IMR-90 (cell line): ENCODE measurements around the gene PRKCA. TPM values are rescaled to one million over a fixed set of nuclear protein-coding genes. Genes with fewer than 3 reads are reported as not detected.

Experiments
- ATAC-seq: fragments of 200-7000 bp; cut with Tn5 transposase; 2 replicates; pipeline ENCODE4 v1.9.1; 2020; ENCODE audit warnings: low read depth, mild to moderate bottlenecking, moderate library complexity
- BruUV-seq: library from RNA; stranded (reverse); fragments of 400-500 nt; replicated peaks from 2 replicates; lab custom pipeline; 2021; lab: Mats Ljungman, UMichigan
- CTCF ChIA-PET: fragments of 300-600 bp; formaldehyde crosslinking; extraction: SDS; loops from one replicate; lab custom pipeline; 2021; ENCODE audit warnings: antibody characterized with exemption; lab: Yijun Ruan, JAX
- POLR2A ChIA-PET: fragments of 300-600 bp; sonication (Branson Sonifier 250); formaldehyde crosslinking; loops from one replicate; lab custom pipeline; 2022; ENCODE audit warnings: antibody characterized with exemption; ENCODE audit not compliant: unreplicated experiment; lab: Charles Lee
- DNase-seq: peaks from one replicate; pipeline ENCODE4 v3.0.0; 2013
- H2AFZ ChIP-seq: replicated peaks from 2 replicates; pipeline ENCODE3; 2013; ENCODE audit warnings: low read length, mild to moderate bottlenecking; ENCODE audit not compliant: poor library complexity
- H2AK5ac ChIP-seq: 2 replicates; pipeline ENCODE4 v1.6.1; 2013; ENCODE audit warnings: low read depth, low read length, inconsistent platforms
- H2AK9ac ChIP-seq: replicated peaks from 2 replicates; pipeline ENCODE3; 2013; ENCODE audit warnings: mild to moderate bottlenecking, low read depth, low read length, moderate library complexity; ENCODE audit not compliant: poor library complexity
- H2BK120ac ChIP-seq: 2 replicates; pipeline ENCODE4 v1.6.1; 2013; ENCODE audit warnings: low read depth, low read length, inconsistent platforms
- H2BK15ac ChIP-seq: 3 replicates; pipeline ENCODE4 v1.6.1; 2013; ENCODE audit warnings: low read depth, low read length, inconsistent platforms
- H2BK20ac ChIP-seq: 2 replicates; pipeline ENCODE4 v1.6.1; 2013; ENCODE audit warnings: low read depth, mild to moderate bottlenecking, inconsistent platforms, low read length, moderate library complexity
- H2BK5ac ChIP-seq: 2 replicates; pipeline ENCODE4 v1.6.1; 2013; ENCODE audit warnings: mild to moderate bottlenecking, low read depth, low read length, inconsistent platforms; ENCODE audit not compliant: poor library complexity, severe bottlenecking
- H3K14ac ChIP-seq: replicated peaks from 2 replicates; pipeline ENCODE4 v1.6.1; 2013; ENCODE audit warnings: low read depth, low read length, inconsistent platforms
- H3K18ac ChIP-seq: 2 replicates; pipeline ENCODE4 v1.6.1; 2013; ENCODE audit warnings: low read depth, low read length, control low read depth
- H3K23ac ChIP-seq: 2 replicates; pipeline ENCODE4 v1.6.1; 2013; ENCODE audit warnings: low read depth, low read length, inconsistent platforms
- H3K27ac ChIP-seq: 2 replicates; pipeline ENCODE4 v1.5.1; 2013; ENCODE audit warnings: mild to moderate bottlenecking, control low read depth, low read length; ENCODE audit not compliant: insufficient read depth
- H3K27me3 ChIP-seq: 2 replicates; pipeline ENCODE4 v1.6.1; 2013; ENCODE audit warnings: low read length; ENCODE audit not compliant: control insufficient read depth, insufficient read depth
- H3K36me3 ChIP-seq: 2 replicates; pipeline ENCODE4 v1.6.1; 2013; ENCODE audit warnings: low read length, mixed read lengths; ENCODE audit not compliant: control insufficient read depth, insufficient read depth
- H3K4ac ChIP-seq: 2 replicates; pipeline ENCODE4 v1.6.1; 2013; ENCODE audit warnings: low read depth, low read length, inconsistent platforms
- H3K4me1 ChIP-seq: 2 replicates; pipeline ENCODE4 v1.6.1; 2013; ENCODE audit warnings: low read length, mixed read lengths; ENCODE audit not compliant: control insufficient read depth, insufficient read depth
- H3K4me2 ChIP-seq: 2 replicates; pipeline ENCODE4 v1.6.1; 2013; ENCODE audit warnings: low read depth, mild to moderate bottlenecking, control low read depth, low read length, moderate library complexity
- H3K4me3 ChIP-seq: 2 replicates; pipeline ENCODE4 v1.5.1; 2013; ENCODE audit warnings: low read depth, mild to moderate bottlenecking, control low read depth, low read length, moderate library complexity; ENCODE audit not compliant: insufficient read depth
- H3K56ac ChIP-seq: 2 replicates; pipeline ENCODE4 v1.6.1; 2013; ENCODE audit warnings: low read length, inconsistent platforms; ENCODE audit not compliant: insufficient read depth; ENCODE audit errors: extremely low read depth
- H3K79me1 ChIP-seq, 2 experiments: 2 replicates each; pipeline ENCODE4 v1.6.1; 2013; ENCODE audit warnings: low read length in 2 of 2, inconsistent platforms in 1 of 2, low read depth in 1 of 2
- H3K9ac ChIP-seq: 2 replicates; pipeline ENCODE4 v1.6.1; 2013; ENCODE audit warnings: low read depth, low read length, control low read depth
- H3K9me1 ChIP-seq: 2 replicates; pipeline ENCODE4 v1.6.1; 2013; ENCODE audit warnings: low read length, inconsistent platforms; ENCODE audit not compliant: insufficient read depth
- H3K9me3 ChIP-seq: 2 replicates; pipeline ENCODE4 v1.6.1; 2013; ENCODE audit warnings: low read length; ENCODE audit not compliant: control insufficient read depth, insufficient read depth
- H4K20me1 ChIP-seq: 2 replicates; pipeline ENCODE4 v1.6.1; 2013; ENCODE audit warnings: low read length, inconsistent platforms; ENCODE audit not compliant: insufficient read depth
- H4K5ac ChIP-seq: 2 replicates; pipeline ENCODE4 v1.6.1; 2013; ENCODE audit warnings: mild to moderate bottlenecking, low read depth, low read length, control low read depth
- H4K8ac ChIP-seq, 2 experiments: 2 replicates each; pipeline ENCODE4 v1.6.1; 2013; ENCODE audit warnings: low read depth in 2 of 2, low read length in 2 of 2, control low read depth in 1 of 2, inconsistent platforms in 1 of 2
- H4K91ac ChIP-seq: 2 replicates; pipeline ENCODE4 v1.6.1; 2013; ENCODE audit warnings: low read depth, low read length, inconsistent platforms; ENCODE audit not compliant: insufficient read depth
- BHLHE40 ChIP-seq: fragments of 150-350 bp; IDR thresholded peaks from 2 replicates; pipeline ENCODE4 v1.6.1; 2016; ENCODE audit warnings: mild to moderate bottlenecking, low read depth, low read length
- CEBPB ChIP-seq: IDR thresholded peaks from 2 replicates; pipeline ENCODE4 v1.6.1; 2012; ENCODE audit warnings: low read depth, low read length, improper control_type of control experiment
- CHD1 ChIP-seq: IDR thresholded peaks from 2 replicates; pipeline ENCODE4 v1.6.1; 2012; ENCODE audit warnings: low read depth, low read length, improper control_type of control experiment
- ELK1 ChIP-seq: fragments of 150-350 bp; IDR thresholded peaks from 2 replicates; pipeline ENCODE4 v1.6.1; 2016; ENCODE audit warnings: low read depth, mild to moderate bottlenecking, low read length, moderate library complexity, borderline replicate concordance
- FOS ChIP-seq: fragments of 150-350 bp; IDR thresholded peaks from 2 replicates; pipeline ENCODE4 v1.6.1; 2016; ENCODE audit warnings: low read depth, low read length
- MAFK ChIP-seq: IDR thresholded peaks from 2 replicates; pipeline ENCODE4 v1.6.1; 2012; ENCODE audit warnings: low read depth, low read length, improper control_type of control experiment
- MAZ ChIP-seq: IDR thresholded peaks from 2 replicates; pipeline ENCODE4 v1.6.1; 2012; ENCODE audit warnings: low read depth, mild to moderate bottlenecking, low read length, improper control_type of control experiment, moderate library complexity, borderline replicate concordance
- POLR2A ChIP-seq: IDR thresholded peaks from 2 replicates; pipeline ENCODE4 v1.6.1; 2012; ENCODE audit warnings: mild to moderate bottlenecking, low read depth, low read length
- RAD21 ChIP-seq: IDR thresholded peaks from 2 replicates; pipeline ENCODE4 v1.6.1; 2012; ENCODE audit warnings: low read length, improper control_type of control experiment
- RFX5 ChIP-seq: IDR thresholded peaks from 2 replicates; pipeline ENCODE4 v1.8.0; 2012; ENCODE audit warnings: low read depth, mild to moderate bottlenecking, low read length, moderate library complexity
- SMC3 ChIP-seq: fragments of 150-350 bp; IDR thresholded peaks from 2 replicates; pipeline ENCODE4 v1.6.1; 2016; ENCODE audit warnings: low read depth, mild to moderate bottlenecking, antibody characterized with exemption, low read length, moderate library complexity
- USF2 ChIP-seq: fragments of 150-350 bp; IDR thresholded peaks from 2 replicates; pipeline ENCODE4 v1.6.1; 2017; ENCODE audit warnings: mild to moderate bottlenecking, antibody characterized with exemption, low read length, low read depth
- WGBS, 2 experiments: methylation state at CpG; one replicate each; pipeline versions ENCODE4 v1.1.5 to v1.1.7; 2013; ENCODE audit warnings: missing lambda C conversion rate in 2 of 2; ENCODE audit not compliant: insufficient read length in 1 of 2; ENCODE audit errors: extremely low coverage in 2 of 2; 5-methylcytosine and 5-hydroxymethylcytosine counted together
- dilution Hi-C: fragments of 300-500 bp; cut with HindIII; formaldehyde crosslinking; loops from one replicate; pipeline ENCODE4 v1.14.3; 2018; ENCODE audit warnings: low sequenced_read_pairs; ENCODE audit not compliant: unreplicated experiment
- in situ Hi-C: fragments of 300-500 bp; cut with MboI; formaldehyde crosslinking; loops from 3 replicates; pipeline ENCODE4 v1.14.3; 2019; ENCODE audit warnings: low sequenced_read_pairs, inconsistent platforms, mixed read lengths
- intact Hi-C: fragments of 100-400 bp; cut with micrococcal nuclease; formaldehyde crosslinking; loops from 2 replicates; pipeline ENCODE4 v1.10.0; 2022
- polyA plus RNA-seq, 3 experiments: library from polyadenylated mRNA; depleted of rRNA; stranded (reverse); fragments of >200 nt; gene quantifications; 2 replicates each; pipeline ENCODE4 v1.2.3, GENCODE V29; 2012; ENCODE audit warnings: low replicate concordance in 1 of 3
- total RNA-seq: library from RNA; depleted of rRNA; stranded (reverse); fragments of >200 nt; gene quantifications from 2 replicates; pipeline ENCODE4 v1.2.3, GENCODE V29; 2012
- TF ChIP-seq, protein P1 (sequence below): conservative IDR thresholded peaks from 2 replicates; pipeline ENCODE4 v1.5.1; 2012; ENCODE audit warnings: mild to moderate bottlenecking, low read depth, low read length, improper control_type of control experiment

Gene PRKCA
- total and polyA plus RNA-seq, 2 of the 4 experiments (the other 2 are of a cell fraction) = 31.0 to 46.0 TPM

DNA sequence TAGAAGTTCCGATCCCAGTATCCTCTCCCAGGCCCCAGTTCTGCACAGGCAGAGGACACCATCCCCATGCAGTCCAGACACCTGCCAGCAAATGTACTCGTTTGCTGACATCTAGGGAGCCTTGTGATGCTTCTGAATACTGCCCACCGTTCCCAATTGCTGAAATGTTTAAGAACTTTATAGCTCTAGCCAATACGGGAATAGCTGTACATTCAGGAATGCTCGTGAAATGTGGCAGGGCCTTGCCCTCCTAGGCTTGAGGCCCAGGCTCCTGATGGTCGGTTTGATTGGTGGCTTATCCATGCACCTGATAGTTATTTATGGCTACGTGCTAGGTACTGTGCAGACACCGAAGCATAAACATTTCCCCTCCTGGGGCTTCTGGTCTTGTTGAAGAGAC is 255.5 kb downstream of the PRKCA start:
- dilution Hi-C loops = no loop called here
- Histone ChIP-seq H3K4me3 (no peak overlapping the region), H4K8ac (no peak overlapping the region), H3K9ac (no peak overlapping the region), H3K23ac (no peak overlapping the region), H3K9me3 (no peaks in the 10 kb centered on the region), H2AFZ (no peak overlapping the region), H3K4me1 (no peaks in the 10 kb centered on the region), H3K27ac (no peak overlapping the region), H3K56ac (no peak overlapping the region), H4K91ac (no peak overlapping the region), H3K9me1 (peaks cover 7% of the 10 kb centered on the region), H2BK5ac (no peak overlapping the region), H2BK120ac (no peak overlapping the region), H3K4me2 (no peak overlapping the region), H3K27me3 (no peaks in the 10 kb centered on the region), H4K20me1 (no peaks in the 10 kb centered on the region), H2AK5ac (no peak overlapping the region), H2AK9ac (no peak overlapping the region), H2BK20ac (no peak overlapping the region), H3K18ac (no peak overlapping the region), H3K4ac (no peak overlapping the region), H4K5ac (no peak overlapping the region), H3K79me1 (peaks cover 17 to 66% of the 10 kb centered on the region in 2 experiments; a peak in 3 of 4 replicates), H3K36me3 (no peaks in the 10 kb centered on the region), H3K14ac (no peak overlapping the region), H2BK15ac (no peak overlapping the region)
- WGBS, 2 experiments = 80% methylated on average over 2 of the region's 8 CpGs; no CpG with 5 or more reads in 1 of the 2 experiments
- DNase-seq (no peak), ATAC-seq (no peak)
- intact Hi-C loops = no loop called here
- in situ Hi-C loops = no loop called here
- no TSS peak for BruUV-seq
- ChIA-PET CTCF (no interaction called here), POLR2A (no interaction called here)
- TF ChIP-seq MAZ (no peak), SMC3 (no peak), MAFK (no peak), RFX5 (no peak), CEBPB (no peak), BHLHE40 (no peak), ELK1 (no peak), CHD1 (no peak), POLR2A (no peak), FOS (no peak), USF2 (no peak), RAD21 (no peak)
- TF ChIP-seq, protein P1, sequence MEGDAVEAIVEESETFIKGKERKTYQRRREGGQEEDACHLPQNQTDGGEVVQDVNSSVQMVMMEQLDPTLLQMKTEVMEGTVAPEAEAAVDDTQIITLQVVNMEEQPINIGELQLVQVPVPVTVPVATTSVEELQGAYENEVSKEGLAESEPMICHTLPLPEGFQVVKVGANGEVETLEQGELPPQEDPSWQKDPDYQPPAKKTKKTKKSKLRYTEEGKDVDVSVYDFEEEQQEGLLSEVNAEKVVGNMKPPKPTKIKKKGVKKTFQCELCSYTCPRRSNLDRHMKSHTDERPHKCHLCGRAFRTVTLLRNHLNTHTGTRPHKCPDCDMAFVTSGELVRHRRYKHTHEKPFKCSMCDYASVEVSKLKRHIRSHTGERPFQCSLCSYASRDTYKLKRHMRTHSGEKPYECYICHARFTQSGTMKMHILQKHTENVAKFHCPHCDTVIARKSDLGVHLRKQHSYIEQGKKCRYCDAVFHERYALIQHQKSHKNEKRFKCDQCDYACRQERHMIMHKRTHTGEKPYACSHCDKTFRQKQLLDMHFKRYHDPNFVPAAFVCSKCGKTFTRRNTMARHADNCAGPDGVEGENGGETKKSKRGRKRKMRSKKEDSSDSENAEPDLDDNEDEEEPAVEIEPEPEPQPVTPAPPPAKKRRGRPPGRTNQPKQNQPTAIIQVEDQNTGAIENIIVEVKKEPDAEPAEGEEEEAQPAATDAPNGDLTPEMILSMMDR = no peak
